T-cell (primary cell): Measurements from ENCODE around the gene PGM5. TPM values are rescaled to one million over a fixed set of nuclear protein-coding genes. Genes with fewer than 3 reads are reported as not detected.
"Not testable (repeated sequence)": the region's sequence is repeated elsewhere in the genome, so short reads cannot be mapped to it uniquely, and the experiment has no call there.

ENCODE experiments used
- ATAC-seq, 4 experiments: fragments of 200-7000 bp in 3 of 4; fragments of 150-1000 bp in 1 of 4; cut with Tn5 transposase; replicated peaks in 1 of 4; 1 replicate in 3 of 4; 2 replicates in 1 of 4; pipeline ENCODE4 v1.10.0; 2021; ENCODE audit warnings: moderate library complexity in 3 of 4, mild to moderate bottlenecking in 2 of 4, moderate number of reproducible peaks in 1 of 4
- CTCF ChIA-PET, 2 donors: fragments of 300-600 bp; sonication (Branson Sonifier 250); formaldehyde crosslinking; loops; one replicate each; lab custom pipeline; 2022; ENCODE audit warnings: antibody characterized with exemption in 2 of 2; lab: Charles Lee
- POLR2A ChIA-PET, 2 donors: fragments of 300-600 bp; sonication (Branson Sonifier 250); formaldehyde crosslinking; loops; one replicate each; lab custom pipeline; 2022; ENCODE audit warnings: antibody characterized with exemption in 2 of 2; lab: Charles Lee
- DNase-seq, 35 experiments: peaks; one replicate each; pipeline versions ENCODE4 v3.0.0 to v3.0.0-alpha.2; 2013 to 2023
- H3K27ac ChIP-seq: one replicate; pipeline ENCODE4 v1.5.1; 2013; ENCODE audit warnings: low read length
- H3K27me3 ChIP-seq, 2 experiments: replicated peaks in 1 of 2; 1 replicate in 1 of 2; 2 replicates in 1 of 2; pipeline versions ENCODE4 v1.6.1 to v1.7.0; 2013; ENCODE audit warnings: low read length in 1 of 2, mixed read lengths in 1 of 2; ENCODE audit not compliant: control insufficient read depth in 2 of 2, insufficient read depth in 2 of 2; ENCODE audit errors: extremely low read depth in 1 of 2
- H3K36me3 ChIP-seq, 2 donors: 1 replicate in 1 of 2; 2 replicates in 1 of 2; pipeline versions ENCODE4 v1.6.1 to v1.7.0; 2013; ENCODE audit warnings: low read length in 1 of 2; ENCODE audit not compliant: control insufficient read depth in 2 of 2, insufficient read depth in 1 of 2; ENCODE audit errors: extremely low read depth in 1 of 2
- H3K4me1 ChIP-seq, 2 experiments: 1 replicate in 1 of 2; 2 replicates in 1 of 2; pipeline versions ENCODE4 v1.6.1 to v1.7.0; 2013; ENCODE audit warnings: low read length in 2 of 2, mixed read lengths in 1 of 2; ENCODE audit not compliant: insufficient read depth in 2 of 2, control insufficient read depth in 1 of 2; ENCODE audit errors: extremely low read depth in 1 of 2
- H3K4me3 ChIP-seq, 2 donors: 1 replicate in 1 of 2; 2 replicates in 1 of 2; pipeline versions ENCODE4 v1.5.1 to v1.7.0; 2013; ENCODE audit warnings: mild to moderate bottlenecking in 2 of 2, low read length in 1 of 2, moderate library complexity in 1 of 2; ENCODE audit not compliant: control insufficient read depth in 1 of 2; ENCODE audit errors: extremely low read depth in 1 of 2
- H3K9me3 ChIP-seq: 2 replicates; pipeline ENCODE4 v1.7.0; 2013
- H3K27ac Mint-ChIP-seq, 2 donors: one replicate each; pipeline ENCODE4 v1.8.0; 2020 to 2021; ENCODE audit warnings: mild to moderate bottlenecking in 2 of 2, mixed read lengths in 2 of 2
- H3K27me3 Mint-ChIP-seq, 2 donors: one replicate each; pipeline ENCODE4 v1.8.0; 2021 to 2022; ENCODE audit warnings: mixed read lengths in 2 of 2
- H3K36me3 Mint-ChIP-seq: one replicate; pipeline ENCODE4 v1.8.0; 2021; ENCODE audit warnings: mixed read lengths
- H3K4me1 Mint-ChIP-seq, 3 donors: one replicate each; pipeline ENCODE4 v1.8.0; 2020 to 2022; ENCODE audit warnings: mixed read lengths in 3 of 3, mild to moderate bottlenecking in 1 of 3
- H3K4me3 Mint-ChIP-seq, 3 donors: one replicate each; pipeline ENCODE4 v1.8.0; 2020 to 2022; ENCODE audit warnings: mild to moderate bottlenecking in 3 of 3, mixed read lengths in 3 of 3, moderate library complexity in 3 of 3
- H3K9me3 Mint-ChIP-seq, 3 donors: one replicate each; pipeline ENCODE4 v1.8.0; 2020 to 2022; ENCODE audit warnings: mixed read lengths in 3 of 3
- WGBS: methylation state at CpG from one replicate; pipeline ENCODE4 v1.1.5; 2013; ENCODE audit warnings: missing lambda C conversion rate; ENCODE audit not compliant: insufficient coverage; 5-methylcytosine and 5-hydroxymethylcytosine counted together
- total RNA-seq, 35 experiments: library from RNA in 6 of 35; stranded (reverse) in 6 of 35; fragments of 120-200 nt in 1 of 35; gene quantifications; one replicate each; pipeline versions ENCODE4 v1.2.1 to v1.2.4 and lab custom pipeline; 2013 to 2026

PGM5 gene
- total RNA-seq, 5 donors from 2014 or later (not counting 1 experiment from before 2014, with no cell fraction given): 0.20 to 0.69 (median 0.32) TPM; not detected in 1

- H3K4me3 Mint-ChIP-seq, H3K36me3 ChIP-seq, H3K27me3 Mint-ChIP-seq, H3K9me3 ChIP-seq, H3K36me3 Mint-ChIP-seq, H3K4me3 ChIP-seq, H3K27me3 ChIP-seq, H3K27ac ChIP-seq, CTCF ChIA-PET, H3K4me1 Mint-ChIP-seq, H3K9me3 Mint-ChIP-seq, H3K4me1 ChIP-seq, H3K27ac Mint-ChIP-seq, ATAC-seq, DNase-seq, POLR2A ChIA-PET: not testable (repeated sequence)
Observed at GRCh38 chr9:68411865-68412264, 55.5 kb downstream of the PGM5 start.

- CTCF ChIA-PET, ATAC-seq, H3K27me3 Mint-ChIP-seq, H3K9me3 ChIP-seq, H3K36me3 Mint-ChIP-seq, H3K36me3 ChIP-seq, H3K27ac ChIP-seq, POLR2A ChIA-PET, H3K4me3 ChIP-seq, H3K4me1 ChIP-seq, H3K27ac Mint-ChIP-seq, H3K9me3 Mint-ChIP-seq, DNase-seq, H3K27me3 ChIP-seq, H3K4me3 Mint-ChIP-seq, H3K4me1 Mint-ChIP-seq: not testable (repeated sequence)
- WGBS: no CpG with 5 or more reads among the region's 2 CpGs
Observed at GRCh38 chr9:68412754-68413153, 56.3 kb downstream of the PGM5 start.

- CTCF ChIA-PET, H3K4me3 ChIP-seq, H3K4me1 ChIP-seq, H3K27ac Mint-ChIP-seq, H3K36me3 Mint-ChIP-seq, ATAC-seq, H3K4me1 Mint-ChIP-seq, H3K36me3 ChIP-seq, H3K27me3 Mint-ChIP-seq, H3K4me3 Mint-ChIP-seq, H3K27ac ChIP-seq, DNase-seq, H3K9me3 Mint-ChIP-seq, H3K9me3 ChIP-seq, H3K27me3 ChIP-seq, POLR2A ChIA-PET: not testable (repeated sequence)
- WGBS: no CpG with 5 or more reads among the region's 1 CpG
Observed at GRCh38 chr9:68415065-68415464, 58.7 kb downstream of the PGM5 start.

GRCh38 chr9:68416936-68417564 lies 60.6 kb downstream of the PGM5 start:
- no peaks in the 10 kb centered on the region for H3K36me3 ChIP-seq
- H3K4me3 ChIP-seq: no peak overlapping the region
- DNase-seq (peak in 1 of 35 experiments; percentile 1), ATAC-seq (no peak)
- H3K27me3 Mint-ChIP-seq: peaks cover 0 to 15% of the 10 kb centered on the region in 2 donors
- no peaks in the 10 kb centered on the region for H3K36me3 Mint-ChIP-seq
- no peak overlapping the region for H3K4me3 Mint-ChIP-seq
- no peaks in the 10 kb centered on the region for H3K9me3 Mint-ChIP-seq
- H3K4me1 Mint-ChIP-seq: no peaks in the 10 kb centered on the region
- H3K4me1 ChIP-seq: no peaks in the 10 kb centered on the region
- ChIA-PET CTCF (no interaction called here), POLR2A (no interaction called here)
- no peaks in the 10 kb centered on the region for H3K9me3 ChIP-seq
- 65% methylated on average over 3 of the region's 8 CpGs for WGBS
- no peak overlapping the region for H3K27ac ChIP-seq
- H3K27me3 ChIP-seq: peaks cover 0 to 4% of the 10 kb centered on the region in 2 experiments
- H3K27ac Mint-ChIP-seq: no peak overlapping the region

- Mint-ChIP-seq H3K9me3 (no peaks in the 10 kb centered on the region), H3K36me3 (no peaks in the 10 kb centered on the region), H3K27me3 (peaks cover 0 to 16% of the 10 kb centered on the region in 2 donors), H3K27ac (no peak overlapping the region), H3K4me1 (no peaks in the 10 kb centered on the region), H3K4me3 (no peak overlapping the region)
- Histone ChIP-seq H3K4me1 (no peaks in the 10 kb centered on the region), H3K9me3 (no peaks in the 10 kb centered on the region), H3K36me3 (no peaks in the 10 kb centered on the region), H3K4me3 (no peak overlapping the region), H3K27me3 (peaks cover 0 to 4% of the 10 kb centered on the region in 2 experiments), H3K27ac (no peak overlapping the region)
- POLR2A ChIA-PET: interaction anchor here in 1 of 2 donors (1.1 kb wide), 1 partner anchor 399 kb away, joined by 3 read pairs; no protein-coding TSS in a partner anchor
- DNase-seq (no peak), ATAC-seq (no peak)
- 80% methylated on average over 2 of the region's 3 CpGs for WGBS
- CTCF ChIA-PET: no interaction called here
Observed at GRCh38 chr9:68417762-68418161, 61.4 kb downstream of the PGM5 start.

- CTCF ChIA-PET: no interaction called here
- peaks cover 0 to 20% of the 10 kb centered on the region in 2 donors for H3K27me3 Mint-ChIP-seq
- H3K4me3 ChIP-seq: no peak overlapping the region
- H3K4me1 Mint-ChIP-seq: no peaks in the 10 kb centered on the region
- no peaks in the 10 kb centered on the region for H3K36me3 Mint-ChIP-seq
- DNase-seq (no peak), ATAC-seq (no peak)
- H3K9me3 Mint-ChIP-seq: peaks cover 0 to 4% (median 0%) of the 10 kb centered on the region in 3 donors
- H3K9me3 ChIP-seq: no peaks in the 10 kb centered on the region
- WGBS: 87% methylated on average over 8 of the region's 11 CpGs
- no peak overlapping the region for H3K4me3 Mint-ChIP-seq
- no peaks in the 10 kb centered on the region for H3K4me1 ChIP-seq
- no peak overlapping the region for H3K27ac ChIP-seq
- H3K27ac Mint-ChIP-seq: no peak overlapping the region
- POLR2A ChIA-PET: interaction anchor here in 1 of 2 donors (1.1 kb wide), 1 partner anchor 398 kb away, joined by 3 read pairs; no protein-coding TSS in a partner anchor
- no peaks in the 10 kb centered on the region for H3K36me3 ChIP-seq
- peaks cover 0 to 4% of the 10 kb centered on the region in 2 experiments for H3K27me3 ChIP-seq
Observed at GRCh38 chr9:68418259-68418845, 61.9 kb downstream of the PGM5 start.
